GM18951 (cell line): ENCODE results near the gene FGFRL1.

Source experiments
- POLR2A ChIP-seq: IDR thresholded peaks from 4 replicates; pipeline ENCODE4 v1.6.1; 2011; ENCODE audit warnings: mild to moderate bottlenecking; ENCODE audit not compliant: insufficient read length, insufficient read depth; ENCODE audit errors: extremely low read depth
- in situ Hi-C: fragments of 300-500 bp; cut with MboI; formaldehyde crosslinking; loops from one replicate; pipeline ENCODE4 v1.12.0; 2022; ENCODE audit warnings: low sequenced_read_pairs, mixed read lengths, inconsistent platforms; ENCODE audit not compliant: unreplicated experiment

FGFRL1 gene

GRCh38 chr4:1022739-1023066 lies 11.3 kb downstream of the FGFRL1 start:
- TF ChIP-seq POLR2A: no peak
- in situ Hi-C loops: no loop called here

- no peak for TF ChIP-seq POLR2A
- in situ Hi-C loops: no loop called here
These were observed 11.7 kb downstream of the FGFRL1 start for GRCh38 chr4:1023075-1023640.

- in situ Hi-C loops: no loop called here
These were observed 12.7 kb downstream of the FGFRL1 start for GRCh38 chr4:1023895-1024740.

GRCh38 chr4:1024882-1025545 lies 13.6 kb downstream of the FGFRL1 start:
- no peak for TF ChIP-seq POLR2A
- in situ Hi-C loops: no loop called here

More at GRCh38 chr4:1023895-1024740, 12.7 kb downstream of the FGFRL1 start:
- no peak for TF ChIP-seq POLR2A

GRCh38 chr4:1026115-1026514 lies 14.7 kb downstream of the FGFRL1 start:
- in situ Hi-C loops: no loop called here
- TF ChIP-seq POLR2A: no peak

GRCh38 chr4:1027219-1027914 lies 15.9 kb downstream of the FGFRL1 start:
- in situ Hi-C loops: no loop called here
- no peak for TF ChIP-seq POLR2A

GRCh38 chr4:1027915-1028238 lies 16.5 kb downstream of the FGFRL1 start:
- TF ChIP-seq POLR2A: no peak
- in situ Hi-C loops: no loop called here

GRCh38 chr4:1028574-1029220 lies 17.3 kb downstream of the FGFRL1 start:
- in situ Hi-C loops: no loop called here
- TF ChIP-seq POLR2A: no peak

- in situ Hi-C loops: no loop called here
- TF ChIP-seq POLR2A: no peak
These were observed 18.1 kb downstream of the FGFRL1 start for GRCh38 chr4:1029529-1029928.

GRCh38 chr4:1030031-1030430 lies 18.6 kb downstream of the FGFRL1 start:
- in situ Hi-C loops: no loop called here
- TF ChIP-seq POLR2A: no peak

GRCh38 chr4:1030559-1030958 lies 19.1 kb downstream of the FGFRL1 start:
- in situ Hi-C loops: no loop called here
- TF ChIP-seq POLR2A: no peak

GRCh38 chr4:1031346-1031745 lies 19.9 kb downstream of the FGFRL1 start:
- TF ChIP-seq POLR2A: no peak
- in situ Hi-C loops: no loop called here
